Sigmoid colon (tissue), 7 donors: ENCODE results near the gene RNF151. TPM values are rescaled to one million over a fixed set of nuclear protein-coding genes. Genes with fewer than 3 reads are reported as not detected.

Source experiments
- DNase-seq: peaks from one replicate; pipeline ENCODE4 v3.0.0-alpha.2; 2019
- H3K27ac ChIP-seq, 4 donors: fragments of 200-600 bp; sonication (generic); one replicate each; pipeline ENCODE4 v1.5.1; 2016 to 2019; ENCODE audit warnings: mild to moderate bottlenecking in 1 of 4
- H3K27me3 ChIP-seq, 3 donors: fragments of 200-600 bp; sonication (generic); one replicate each; pipeline ENCODE4 v1.5.1; 2019; ENCODE audit warnings: mild to moderate bottlenecking in 1 of 3
- H3K36me3 ChIP-seq, 4 donors: fragments of 200-600 bp; sonication (generic); one replicate each; pipeline ENCODE4 v1.5.1; 2016 to 2019
- H3K4me1 ChIP-seq, 4 donors: fragments of 200-600 bp; sonication (generic); one replicate each; pipeline ENCODE4 v1.5.1; 2017 to 2019
- H3K4me3 ChIP-seq, 4 donors: fragments of 200-600 bp; sonication (generic); one replicate each; pipeline ENCODE4 v1.5.1; 2017 to 2019; ENCODE audit warnings: mild to moderate bottlenecking in 2 of 4, moderate library complexity in 1 of 4
- H3K9me3 ChIP-seq, 4 donors: fragments of 200-600 bp in 3 of 4; sonication (generic) in 3 of 4; one replicate each; pipeline versions ENCODE4 v1.5.1 to v1.6.1; 2013 to 2019
- EP300 ChIP-seq, 4 donors: sonication (generic); formaldehyde crosslinking; IDR thresholded peaks; one replicate each; pipeline ENCODE4 v1.6.1; 2017; ENCODE audit warnings: antibody characterized with exemption in 4 of 4
- POLR2A ChIP-seq, 2 donors: fragments of 450-650 bp; IDR thresholded peaks; one replicate each; pipeline ENCODE4 v1.6.1; 2016; ENCODE audit warnings: antibody characterized with exemption in 2 of 2, mild to moderate bottlenecking in 2 of 2, moderate library complexity in 2 of 2
- POLR2AphosphoS5 ChIP-seq, 4 donors: sonication (generic); formaldehyde crosslinking; IDR thresholded peaks; one replicate each; pipeline ENCODE4 v1.6.1; 2017; ENCODE audit warnings: antibody characterized with exemption in 4 of 4
- WGBS, 2 donors: extraction: QIAGEN DNeasy Blood & Tissue Kit; methylation state at CpG; one replicate each; pipeline ENCODE4 v1.1.7; 2013; 5-methylcytosine and 5-hydroxymethylcytosine counted together
- intact Hi-C: fragments of 100-400 bp; cut with DNase I; formaldehyde crosslinking; loops from one replicate; pipeline ENCODE4 v1.15.1; 2023
- polyA plus RNA-seq, 3 donors: library from polyadenylated mRNA; stranded (reverse); fragments of 200-250 nt; gene quantifications; one replicate each; pipeline ENCODE4 v1.2.3, GENCODE V29; 2013
- total RNA-seq, 4 donors: library from RNA; depleted of rRNA; stranded (reverse); fragments of >200 nt; gene quantifications; one replicate each; pipeline ENCODE4 v1.1.0, GENCODE V29; 2016
- TF ChIP-seq, protein P1 (sequence below), 4 experiments: fragments of 450-650 bp in 3 of 4; fragments of 200-600 bp in 1 of 4; IDR thresholded peaks; one replicate each; pipeline ENCODE4 v1.5.1; 2016 to 2019; ENCODE audit warnings: antibody characterized with exemption in 4 of 4, mild to moderate bottlenecking in 3 of 4, moderate library complexity in 2 of 4
- donor health status: healthy with polysubstance abuse.
- donor health status: Bipolar disorder and iron deficiency.
- donor health status: healthy.

RNF151 gene
- total and polyA plus RNA-seq, 7 donors: 0.10 TPM; not detected in 6

DNA sequence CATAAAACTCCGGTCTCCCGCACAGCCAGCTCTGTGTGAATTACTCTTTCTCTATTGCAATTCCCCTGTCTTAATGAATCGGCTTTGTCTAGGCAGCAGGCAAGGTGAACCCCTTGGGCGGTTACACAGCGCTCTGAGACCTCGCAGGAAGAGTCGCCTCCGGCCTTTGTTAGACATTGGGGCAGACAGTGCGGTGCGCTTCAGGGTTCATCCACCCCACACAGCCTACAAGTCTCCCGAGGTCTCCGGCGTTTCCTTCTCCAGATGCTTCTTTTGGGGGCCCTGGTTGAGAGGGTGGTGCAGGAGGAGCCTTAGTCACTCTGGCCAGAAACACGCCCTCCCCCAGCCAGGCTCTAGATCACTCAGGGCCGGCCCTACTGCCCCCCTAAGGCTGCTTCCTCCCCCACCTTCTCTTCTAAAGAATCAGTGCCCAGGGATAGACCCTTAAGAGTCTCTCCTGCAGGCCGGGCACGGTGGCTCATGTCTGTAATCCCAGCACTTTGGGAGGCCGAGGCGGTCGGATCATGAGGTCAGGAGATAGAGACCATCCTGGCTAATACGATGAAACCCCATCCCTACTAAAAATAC is 21.9 kb upstream of the RNF151 start:
- intact Hi-C loops: no loop called here

DNA sequence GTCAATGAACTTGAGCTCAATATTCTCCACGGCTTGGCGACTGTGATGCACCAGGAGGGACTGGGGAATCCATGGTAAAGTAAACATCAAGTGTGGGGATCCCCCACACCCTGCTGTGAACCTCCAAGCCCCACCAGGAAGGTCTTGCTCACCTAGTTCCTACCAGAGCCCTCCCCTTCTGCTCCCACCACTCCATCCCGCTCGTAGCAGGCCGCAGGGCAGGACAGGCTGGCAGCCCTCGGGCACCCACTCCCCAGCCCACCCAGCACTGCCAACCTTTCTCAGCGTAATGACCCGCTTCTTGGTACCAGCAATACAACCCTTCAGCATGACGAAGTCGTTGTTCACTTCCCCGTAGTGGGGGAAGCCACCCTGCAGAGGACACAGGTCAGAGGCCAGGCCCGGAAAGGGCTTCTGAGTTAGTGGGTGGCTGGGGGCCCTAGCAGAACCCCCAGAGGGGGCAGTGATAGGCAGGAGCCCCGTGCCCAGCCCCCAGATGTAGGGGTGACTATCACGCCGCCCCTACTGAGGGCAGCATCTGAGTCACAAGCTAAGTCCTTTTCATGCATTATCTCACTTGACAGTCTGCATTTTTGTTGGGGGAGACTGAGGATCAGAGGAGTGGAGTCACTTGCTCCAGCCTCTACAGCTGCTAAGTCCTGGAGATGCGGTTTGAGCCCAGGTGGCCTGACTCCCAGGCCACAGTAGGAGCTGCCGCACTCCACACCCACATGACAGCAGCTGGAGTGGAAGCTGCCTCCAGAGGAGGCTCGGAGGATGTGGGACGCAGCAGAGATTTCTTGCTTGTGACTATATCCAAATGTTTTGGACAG is 20.9 kb upstream of the RNF151 start:
- intact Hi-C loops: no loop called here
- no peak for DNase-seq
- 86 to 91% methylated on average over 19 of the region's 19 CpGs for WGBS, 2 donors

More for the DNA sequence above, 21.9 kb upstream of the RNF151 start:
- Histone ChIP-seq H3K4me3 (no peak overlapping the region), H3K9me3 (no peaks in the 10 kb centered on the region), H3K27me3 (no peaks in the 10 kb centered on the region), H3K4me1 (peaks cover 0 to 30% (median 14%) of the 10 kb centered on the region in 4 donors), H3K36me3 (peaks cover 0 to 16% (median 8%) of the 10 kb centered on the region in 4 donors), H3K27ac (no peak overlapping the region)
- peak; percentile 61 for DNase-seq
- TF ChIP-seq, protein P1, sequence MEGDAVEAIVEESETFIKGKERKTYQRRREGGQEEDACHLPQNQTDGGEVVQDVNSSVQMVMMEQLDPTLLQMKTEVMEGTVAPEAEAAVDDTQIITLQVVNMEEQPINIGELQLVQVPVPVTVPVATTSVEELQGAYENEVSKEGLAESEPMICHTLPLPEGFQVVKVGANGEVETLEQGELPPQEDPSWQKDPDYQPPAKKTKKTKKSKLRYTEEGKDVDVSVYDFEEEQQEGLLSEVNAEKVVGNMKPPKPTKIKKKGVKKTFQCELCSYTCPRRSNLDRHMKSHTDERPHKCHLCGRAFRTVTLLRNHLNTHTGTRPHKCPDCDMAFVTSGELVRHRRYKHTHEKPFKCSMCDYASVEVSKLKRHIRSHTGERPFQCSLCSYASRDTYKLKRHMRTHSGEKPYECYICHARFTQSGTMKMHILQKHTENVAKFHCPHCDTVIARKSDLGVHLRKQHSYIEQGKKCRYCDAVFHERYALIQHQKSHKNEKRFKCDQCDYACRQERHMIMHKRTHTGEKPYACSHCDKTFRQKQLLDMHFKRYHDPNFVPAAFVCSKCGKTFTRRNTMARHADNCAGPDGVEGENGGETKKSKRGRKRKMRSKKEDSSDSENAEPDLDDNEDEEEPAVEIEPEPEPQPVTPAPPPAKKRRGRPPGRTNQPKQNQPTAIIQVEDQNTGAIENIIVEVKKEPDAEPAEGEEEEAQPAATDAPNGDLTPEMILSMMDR (IDR thresholded peaks at IDR 0.05): no peak
- TF ChIP-seq EP300 (IDR thresholded peaks at IDR 0.05): no peak
- no peak for TF ChIP-seq POLR2AphosphoS5 (IDR thresholded peaks at IDR 0.05)
- TF ChIP-seq POLR2A (IDR thresholded peaks at IDR 0.05): no peak
- WGBS, 2 donors: 92 to 96% methylated on average over 21 of the region's 21 CpGs

DNA sequence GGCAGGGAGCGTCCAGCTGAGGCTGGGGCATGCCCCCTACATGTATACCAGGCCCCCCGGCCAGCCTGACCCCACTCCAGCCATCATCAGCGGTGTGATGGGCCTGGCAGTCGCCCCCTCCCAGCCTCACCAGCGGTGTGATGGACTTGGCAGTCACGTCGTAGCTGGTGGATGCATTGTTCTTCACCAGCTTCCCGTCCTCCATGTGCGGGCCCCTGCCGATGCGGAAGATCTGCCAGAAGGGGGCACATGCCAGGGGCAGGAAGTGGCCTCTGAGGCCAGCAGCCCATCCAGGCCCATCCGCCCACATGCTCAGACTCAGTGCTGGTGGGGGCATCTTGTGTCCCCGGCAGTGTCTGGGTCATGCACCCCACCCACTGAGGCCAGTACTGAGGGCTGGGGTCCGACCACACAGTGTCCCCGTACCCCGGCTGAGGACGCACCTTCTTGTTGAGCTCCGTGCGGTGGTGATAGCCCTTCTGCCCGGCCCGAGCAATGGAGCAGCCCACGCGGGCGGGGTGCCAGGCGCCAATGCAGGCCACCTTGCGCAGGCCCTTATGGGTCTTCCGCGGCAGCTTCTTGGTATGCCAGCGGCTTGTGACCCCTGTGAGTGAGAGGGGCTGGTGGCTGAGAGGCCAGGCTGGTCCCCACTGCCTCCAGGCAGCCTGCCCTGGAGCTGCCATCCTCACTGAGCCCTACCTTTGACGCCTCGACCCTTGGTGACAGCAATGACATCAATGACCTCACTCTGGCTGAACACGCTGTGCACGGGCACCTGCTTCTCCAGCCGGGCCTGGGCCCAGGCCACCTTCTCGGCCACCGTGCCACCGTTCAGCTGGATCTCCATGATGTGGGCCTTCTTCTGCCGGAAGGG is 19.9 kb upstream of the RNF151 start:
- Histone ChIP-seq H3K9me3 (no peaks in the 10 kb centered on the region), H3K36me3 (no peaks in the 10 kb centered on the region), H3K4me1 (peaks cover 0 to 20% (median 9%) of the 10 kb centered on the region in 4 donors), H3K27me3 (no peaks in the 10 kb centered on the region), H3K27ac (no peak overlapping the region), H3K4me3 (no peak overlapping the region)
- TF ChIP-seq EP300 (IDR thresholded peaks at IDR 0.05) (no peak), POLR2AphosphoS5 (IDR thresholded peaks at IDR 0.05) (no peak), POLR2A (IDR thresholded peaks at IDR 0.05) (no peak)
- TF ChIP-seq, protein P1 (IDR thresholded peaks at IDR 0.05): no peak
- peak; percentile 61 for DNase-seq
- WGBS, 2 donors: 91% methylated on average over 38 of the region's 38 CpGs
- intact Hi-C loops: no loop called here

More for the DNA sequence above, 20.9 kb upstream of the RNF151 start:
- no peaks in the 10 kb centered on the region for H3K27me3 ChIP-seq
- no peak overlapping the region for H3K27ac ChIP-seq
- peaks cover 0 to 29% (median 14%) of the 10 kb centered on the region in 4 donors for H3K4me1 ChIP-seq
- no peaks in the 10 kb centered on the region for H3K9me3 ChIP-seq
- peaks cover 0 to 5% (median 1%) of the 10 kb centered on the region in 4 donors for H3K36me3 ChIP-seq
- TF ChIP-seq EP300 (IDR thresholded peaks at IDR 0.05) (no peak), POLR2A (IDR thresholded peaks at IDR 0.05) (no peak), POLR2AphosphoS5 (IDR thresholded peaks at IDR 0.05) (no peak)
- TF ChIP-seq, protein P1 (IDR thresholded peaks at IDR 0.05): no peak
- no peak overlapping the region for H3K4me3 ChIP-seq

DNA sequence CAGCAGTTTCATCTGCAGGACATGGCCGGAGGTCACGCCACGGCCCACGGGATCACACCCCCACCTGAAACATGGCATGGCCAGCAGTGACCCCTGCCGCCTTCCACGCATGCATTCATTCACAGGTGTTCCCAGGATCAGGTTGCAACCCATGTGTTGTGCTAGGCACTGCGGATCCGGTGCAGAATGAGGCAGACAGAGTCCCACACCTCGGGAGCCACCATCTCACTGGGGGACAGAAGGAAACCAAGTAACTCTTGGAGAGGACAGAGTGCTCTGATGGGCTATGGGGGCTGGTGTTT is 19.3 kb upstream of the RNF151 start:
- intact Hi-C loops: no loop called here
- DNase-seq: no peak
- Histone ChIP-seq H3K36me3 (no peaks in the 10 kb centered on the region), H3K9me3 (no peaks in the 10 kb centered on the region), H3K4me1 (peaks cover 0 to 14% (median 3%) of the 10 kb centered on the region in 4 donors), H3K27ac (no peak overlapping the region), H3K4me3 (no peak overlapping the region), H3K27me3 (no peaks in the 10 kb centered on the region)
- TF ChIP-seq, protein P1 (IDR thresholded peaks at IDR 0.05): no peak
- TF ChIP-seq POLR2A (IDR thresholded peaks at IDR 0.05) (no peak), EP300 (IDR thresholded peaks at IDR 0.05) (no peak), POLR2AphosphoS5 (IDR thresholded peaks at IDR 0.05) (no peak)
- 91 to 94% methylated on average over 9 of the region's 9 CpGs for WGBS, 2 donors
